ENCODE results near the gene TEX52.

Gene TEX52

GRCh38 chr12:2833327-2833726 is 23.5 kb downstream of the TEX52 start:
- intact Hi-C loops (cut with micrococcal nuclease): no loop called here
- Mint-ChIP-seq H3K27me3 (peaks cover 8% of the 10 kb centered on the region), H3K27ac (no peak overlapping the region), H3K4me1 (ENCODE audit: low read depth) (peaks cover 32% of the 10 kb centered on the region), H3K9me3 (no peaks in the 10 kb centered on the region), H3K4me3 (no peak overlapping the region), H3K36me3 (ENCODE audit: low read depth) (peaks cover 67% of the 10 kb centered on the region)

- no peak overlapping the region for H3K4me3 Mint-ChIP-seq
- intact Hi-C loops (cut with micrococcal nuclease): no loop called here
- H3K36me3 Mint-ChIP-seq (ENCODE audit: low read depth): peaks cover 67% of the 10 kb centered on the region
- peaks cover 8% of the 10 kb centered on the region for H3K27me3 Mint-ChIP-seq
- peaks cover 32% of the 10 kb centered on the region for H3K4me1 Mint-ChIP-seq (ENCODE audit: low read depth)
- H3K9me3 Mint-ChIP-seq: no peaks in the 10 kb centered on the region
- no peak overlapping the region for H3K27ac Mint-ChIP-seq
Measured at GRCh38 chr12:2832550-2833127, 24.2 kb downstream of the TEX52 start.

DNA sequence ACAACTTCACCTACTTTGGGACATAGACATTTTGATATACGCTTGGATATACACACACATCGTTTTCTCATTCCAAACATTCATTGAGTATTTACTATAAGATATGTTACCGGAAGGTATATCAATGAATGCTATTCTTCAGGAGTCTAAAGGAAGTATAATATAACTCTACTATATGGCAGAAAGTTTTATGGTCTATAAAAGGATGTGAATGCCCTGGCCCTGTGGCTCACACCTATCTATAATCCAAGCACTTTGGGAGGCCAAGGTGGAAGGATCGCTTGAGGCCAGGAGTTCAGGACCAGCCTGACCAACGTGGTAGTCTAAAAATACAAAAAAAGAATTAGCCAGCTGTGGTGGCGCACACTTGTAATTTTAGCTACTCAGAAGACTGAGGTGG is 27.6 kb downstream of the TEX52 start:
- H3K9me3 Mint-ChIP-seq: no peaks in the 10 kb centered on the region
- intact Hi-C loops (cut with micrococcal nuclease): no loop called here
- no peak overlapping the region for H3K27ac Mint-ChIP-seq

GRCh38 chr12:2826721-2827515 is 29.9 kb downstream of the TEX52 start:
- no peaks in the 10 kb centered on the region for H3K9me3 Mint-ChIP-seq
- no peak overlapping the region for H3K4me3 Mint-ChIP-seq
- peaks cover 99% of the 10 kb centered on the region for H3K36me3 Mint-ChIP-seq (ENCODE audit: low read depth)
- H3K27ac Mint-ChIP-seq: no peak overlapping the region
- H3K27me3 Mint-ChIP-seq: no peaks in the 10 kb centered on the region
- intact Hi-C loops (cut with micrococcal nuclease): no loop called here
- no peaks in the 10 kb centered on the region for H3K4me1 Mint-ChIP-seq (ENCODE audit: low read depth)

More for the DNA sequence above, 27.6 kb downstream of the TEX52 start:
- Mint-ChIP-seq H3K36me3 (ENCODE audit: low read depth) (peaks cover 87% of the 10 kb centered on the region), H3K27me3 (peaks cover 4% of the 10 kb centered on the region), H3K4me3 (no peak overlapping the region), H3K4me1 (ENCODE audit: low read depth) (peaks cover 10% of the 10 kb centered on the region)

- no peaks in the 10 kb centered on the region for H3K9me3 Mint-ChIP-seq
Measured at GRCh38 chr12:2826036-2826435, 30.8 kb downstream of the TEX52 start.

GRCh38 chr12:2825132-2825531 is 31.7 kb downstream of the TEX52 start:
- Mint-ChIP-seq H3K4me1 (ENCODE audit: low read depth) (no peaks in the 10 kb centered on the region), H3K36me3 (ENCODE audit: low read depth) (peaks cover 100% of the 10 kb centered on the region), H3K9me3 (no peaks in the 10 kb centered on the region), H3K27ac (no peak overlapping the region), H3K4me3 (no peak overlapping the region), H3K27me3 (no peaks in the 10 kb centered on the region)
- intact Hi-C loops (cut with micrococcal nuclease): no loop called here

More at GRCh38 chr12:2826036-2826435, 30.8 kb downstream of the TEX52 start:
- H3K27ac Mint-ChIP-seq: no peak overlapping the region
- intact Hi-C loops (cut with micrococcal nuclease): no loop called here
- H3K4me3 Mint-ChIP-seq: no peak overlapping the region
- no peaks in the 10 kb centered on the region for H3K27me3 Mint-ChIP-seq
- H3K36me3 Mint-ChIP-seq (ENCODE audit: low read depth): peaks cover 99% of the 10 kb centered on the region
- H3K4me1 Mint-ChIP-seq (ENCODE audit: low read depth): no peaks in the 10 kb centered on the region

DNA sequence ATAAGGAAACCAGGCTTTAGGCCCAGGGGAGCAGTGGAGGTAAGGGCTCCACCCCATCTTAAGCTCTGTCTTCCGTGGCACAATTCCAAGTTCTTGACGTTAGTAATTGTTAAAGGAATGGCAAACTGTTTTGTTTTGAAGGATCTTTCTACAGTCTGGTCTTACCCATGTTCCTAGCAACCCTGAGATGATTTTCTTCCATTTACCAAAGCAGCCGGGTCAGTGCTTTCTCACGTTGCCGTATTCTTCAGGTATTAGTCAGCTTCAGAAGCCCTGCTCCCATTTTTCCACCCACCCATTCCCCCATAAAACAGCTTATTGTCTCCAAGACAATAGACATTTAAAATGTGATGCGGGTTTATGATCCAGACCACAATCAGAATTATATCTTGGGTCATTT is 32.3 kb downstream of the TEX52 start:
- peaks cover 100% of the 10 kb centered on the region for H3K36me3 Mint-ChIP-seq (ENCODE audit: low read depth)
- H3K9me3 Mint-ChIP-seq: no peaks in the 10 kb centered on the region
- H3K27me3 Mint-ChIP-seq: no peaks in the 10 kb centered on the region
- H3K4me3 Mint-ChIP-seq: no peak overlapping the region
- intact Hi-C loops (cut with micrococcal nuclease): no loop called here
- no peak overlapping the region for H3K27ac Mint-ChIP-seq
- no peaks in the 10 kb centered on the region for H3K4me1 Mint-ChIP-seq (ENCODE audit: low read depth)

- H3K27ac Mint-ChIP-seq: no peak overlapping the region
- peaks cover 100% of the 10 kb centered on the region for H3K36me3 Mint-ChIP-seq (ENCODE audit: low read depth)
- no peaks in the 10 kb centered on the region for H3K9me3 Mint-ChIP-seq
- no peaks in the 10 kb centered on the region for H3K27me3 Mint-ChIP-seq
- H3K4me1 Mint-ChIP-seq (ENCODE audit: low read depth): no peaks in the 10 kb centered on the region
- intact Hi-C loops (cut with micrococcal nuclease): no loop called here
- H3K4me3 Mint-ChIP-seq: no peak overlapping the region
Measured at GRCh38 chr12:2823483-2823882, 33.4 kb downstream of the TEX52 start.

- H3K4me1 Mint-ChIP-seq (ENCODE audit: low read depth): no peaks in the 10 kb centered on the region
- H3K27me3 Mint-ChIP-seq: no peaks in the 10 kb centered on the region
- intact Hi-C loops (cut with micrococcal nuclease): no loop called here
- H3K9me3 Mint-ChIP-seq: no peaks in the 10 kb centered on the region
- H3K36me3 Mint-ChIP-seq (ENCODE audit: low read depth): peaks cover 100% of the 10 kb centered on the region
- H3K27ac Mint-ChIP-seq: no peak overlapping the region
- no peak overlapping the region for H3K4me3 Mint-ChIP-seq
Measured at GRCh38 chr12:2820432-2820831, 36.4 kb downstream of the TEX52 start.

DNA sequence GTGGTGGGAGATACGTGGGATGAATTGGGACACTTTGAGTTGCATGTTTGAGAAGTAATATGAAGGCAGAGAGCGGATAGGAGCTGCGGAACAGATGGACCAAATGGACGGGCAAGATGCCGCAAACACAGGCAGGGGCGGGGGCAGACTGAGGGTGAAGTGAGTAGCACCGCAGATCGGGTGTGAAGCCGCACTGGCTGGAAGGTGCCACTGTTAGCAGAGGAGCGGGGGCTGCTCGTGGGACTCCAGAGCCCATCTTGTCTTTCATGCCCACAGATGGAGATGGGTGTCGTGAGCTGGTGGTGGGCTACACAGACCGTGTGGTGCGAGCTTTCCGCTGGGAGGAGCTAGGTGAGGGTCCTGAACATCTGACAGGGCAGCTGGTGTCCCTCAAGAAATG is 37.0 kb downstream of the TEX52 start:
- Mint-ChIP-seq H3K9me3 (no peaks in the 10 kb centered on the region), H3K27ac (no peak overlapping the region), H3K36me3 (ENCODE audit: low read depth) (peaks cover 100% of the 10 kb centered on the region), H3K4me3 (no peak overlapping the region), H3K27me3 (no peaks in the 10 kb centered on the region), H3K4me1 (ENCODE audit: low read depth) (peaks cover under 1% of the 10 kb centered on the region)
- intact Hi-C loops (cut with micrococcal nuclease): no loop called here

DNA sequence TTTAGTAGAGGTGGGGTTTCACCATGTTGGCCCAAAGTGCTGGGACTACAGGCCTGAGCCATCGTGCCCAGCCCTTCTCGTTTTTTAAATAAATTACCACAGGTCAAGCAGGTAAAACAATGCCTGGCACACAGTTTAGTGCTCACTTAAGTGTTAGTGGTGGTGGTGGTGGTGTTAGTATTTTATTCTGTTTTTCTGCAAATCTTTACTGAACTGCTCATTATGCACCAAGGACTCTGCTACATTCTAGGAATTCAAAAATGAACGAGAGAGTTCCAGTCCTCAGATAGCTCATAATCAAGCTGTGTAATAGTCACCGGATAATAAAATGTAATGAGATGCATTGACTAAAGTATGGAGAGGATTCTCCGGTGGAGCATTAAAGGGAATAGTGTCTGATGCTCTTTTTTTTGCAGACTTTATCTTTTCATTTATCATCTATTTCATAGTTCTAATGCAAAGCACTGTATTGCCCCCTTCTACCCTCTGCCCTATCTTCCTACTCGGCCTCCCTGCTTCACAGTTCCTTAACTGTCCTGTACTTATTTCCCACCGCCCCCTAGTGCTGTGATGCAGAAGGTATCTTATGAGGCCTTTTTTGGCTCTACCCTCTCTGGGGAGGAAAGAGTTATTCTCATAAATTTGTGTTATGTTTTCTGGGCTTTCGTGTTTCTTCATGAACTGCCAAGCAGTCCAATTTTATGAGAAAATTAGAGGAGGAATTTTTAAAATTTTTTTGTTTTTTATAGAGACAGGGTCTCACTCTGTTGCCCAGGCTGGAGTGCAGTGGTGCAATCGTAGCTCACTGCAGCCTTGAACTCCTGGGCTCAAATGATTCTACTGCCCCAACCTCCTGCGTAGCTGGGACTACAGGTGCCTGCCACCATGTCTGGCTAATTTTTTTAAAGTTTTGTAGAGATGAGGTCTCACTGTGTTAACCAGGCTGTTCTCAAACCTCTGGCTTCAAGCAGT is 43.3 kb downstream of the TEX52 start:
- peak overlapping the region; percentile 100 for H3K4me3 Mint-ChIP-seq
- intact Hi-C loops (cut with micrococcal nuclease): loop anchor here (1.0 to 2.0 kb wide), 2 partner anchors 19 to 65 kb away; partner anchors contain the start of gene FKBP4
- H3K36me3 Mint-ChIP-seq (ENCODE audit: low read depth): peaks cover 49% of the 10 kb centered on the region
- H3K27me3 Mint-ChIP-seq: no peaks in the 10 kb centered on the region
- peaks cover 17% of the 10 kb centered on the region for H3K4me1 Mint-ChIP-seq (ENCODE audit: low read depth)
- no peaks in the 10 kb centered on the region for H3K9me3 Mint-ChIP-seq
- H3K27ac Mint-ChIP-seq: peak overlapping the region; percentile 99

DNA sequence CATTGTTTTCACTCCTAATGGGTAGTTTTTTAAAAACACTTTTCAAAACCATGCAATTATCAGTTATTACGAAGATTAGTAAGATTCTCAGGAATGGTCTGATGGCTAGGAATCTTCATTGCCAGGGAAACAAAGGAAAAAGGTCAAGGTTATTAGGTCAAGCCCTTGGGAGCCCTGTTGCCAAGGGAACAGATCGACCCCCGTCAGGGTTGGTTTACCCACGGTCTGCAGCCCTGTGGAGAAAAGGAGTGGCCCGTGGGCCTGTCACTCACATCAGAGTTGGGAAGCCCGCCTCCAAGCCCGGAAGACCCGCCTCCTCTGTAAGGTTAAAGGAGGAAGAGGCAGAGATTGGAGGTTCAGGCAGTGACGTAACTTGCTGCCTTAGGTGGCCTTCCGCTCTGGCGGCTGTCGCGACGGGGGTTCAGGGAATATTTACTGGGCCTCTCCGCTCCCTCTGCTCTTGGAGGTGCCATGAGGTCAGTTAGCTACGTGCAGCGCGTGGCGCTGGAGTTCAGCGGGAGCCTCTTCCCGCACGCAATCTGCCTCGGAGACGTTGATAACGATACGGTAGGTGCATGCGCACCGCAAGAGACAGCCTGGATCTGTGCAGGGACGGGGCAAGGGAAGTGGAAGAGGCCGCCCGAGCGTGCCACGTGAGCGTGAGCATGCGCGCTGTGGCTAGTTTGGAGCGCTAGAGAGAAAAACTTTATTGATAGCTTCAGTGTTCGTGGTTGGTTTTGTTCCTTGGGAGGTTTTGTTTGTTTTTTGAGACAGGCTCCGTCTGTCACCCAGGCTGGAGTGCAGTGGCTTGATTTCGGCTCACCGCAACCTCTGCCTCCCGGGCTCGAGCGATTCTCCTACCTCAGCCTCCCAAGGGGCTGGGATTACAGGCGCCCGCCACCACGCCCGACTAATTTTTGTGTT is 44.3 kb downstream of the TEX52 start, which contains the start of gene ITFG2:
Gene ITFG2, plus strand, starts transcription at position 379 of the 924 bp plus-strand sequence. Its CDS starts 93 bp downstream, at position 472.
- Mint-ChIP-seq H3K4me3 (peak within 1 kb of the TSS; percentile 100), H3K36me3 (ENCODE audit: low read depth) (peaks cover 45% of the 10 kb centered on the region), H3K27me3 (no peaks in the 10 kb centered on the region), H3K9me3 (no peaks in the 10 kb centered on the region), H3K4me1 (ENCODE audit: low read depth) (peaks cover 17% of the 10 kb centered on the region), H3K27ac (peak within 1 kb of the TSS; percentile 99)
- intact Hi-C loops (cut with micrococcal nuclease): loop anchor here (1.0 to 2.0 kb wide), 2 partner anchors 18 to 66 kb away; partner anchors contain the start of gene FKBP4

DNA sequence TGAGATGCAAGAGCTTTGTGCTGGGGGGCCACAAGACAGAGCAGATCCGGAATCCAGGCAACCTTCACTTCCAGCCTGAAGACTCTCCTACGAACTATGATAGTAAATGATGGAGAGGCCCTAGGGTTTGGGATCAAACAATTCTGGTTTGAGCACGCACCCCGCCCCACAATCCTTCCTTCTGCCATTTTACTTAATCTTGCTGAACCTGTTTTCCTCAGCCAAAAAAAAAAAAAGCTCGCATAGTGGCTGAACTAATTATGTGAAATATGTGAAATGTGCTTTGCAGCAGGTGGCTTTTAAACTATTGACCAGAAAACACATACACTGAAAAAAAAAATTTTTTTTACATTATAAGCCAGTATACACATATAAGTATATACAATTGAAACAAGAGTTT is 45.0 kb downstream of the TEX52 start:
- intact Hi-C loops (cut with micrococcal nuclease): loop anchor here (2.0 kb wide), 1 partner anchor 67 kb away; no protein-coding TSS in a partner anchor
- H3K9me3 Mint-ChIP-seq: no peaks in the 10 kb centered on the region
- peak overlapping the region; percentile 9 for H3K4me3 Mint-ChIP-seq
- no peaks in the 10 kb centered on the region for H3K27me3 Mint-ChIP-seq
- H3K36me3 Mint-ChIP-seq (ENCODE audit: low read depth): peaks cover 45% of the 10 kb centered on the region
- H3K4me1 Mint-ChIP-seq (ENCODE audit: low read depth): peaks cover 17% of the 10 kb centered on the region
- H3K27ac Mint-ChIP-seq: peak overlapping the region; percentile 99
